GM18499 (cell line): Measurements from ENCODE around the gene NINJ2.

Experiments
- ATAC-seq: cut with Tn5 transposase; IDR thresholded peaks from one replicate; pipeline ENCODE4 v1.9.1; 2021; ENCODE audit warnings: moderate number of reproducible peaks; ENCODE audit not compliant: insufficient read depth, unreplicated experiment

NINJ2 gene

DNA sequence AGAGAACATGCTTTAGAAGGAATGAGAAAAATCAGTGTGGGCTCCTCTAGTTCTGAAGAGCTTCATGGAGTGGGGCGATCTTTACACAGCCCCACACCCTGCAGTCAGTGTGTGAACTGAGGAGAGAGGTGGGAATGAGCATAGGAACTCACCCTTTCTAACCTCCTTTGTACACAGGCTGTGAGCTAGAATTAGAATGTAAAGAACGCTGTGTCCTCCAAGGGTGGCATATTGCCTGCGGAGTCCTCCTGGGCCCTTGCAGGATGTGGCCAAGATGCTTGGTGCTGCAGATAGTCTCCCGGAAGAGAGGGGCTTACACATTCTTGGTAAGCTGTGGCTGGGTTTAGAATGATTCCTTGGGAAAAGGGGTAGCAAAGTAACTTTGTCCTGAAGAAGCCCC is 43.9 kb downstream of the NINJ2 start:
- no peak for ATAC-seq

DNA sequence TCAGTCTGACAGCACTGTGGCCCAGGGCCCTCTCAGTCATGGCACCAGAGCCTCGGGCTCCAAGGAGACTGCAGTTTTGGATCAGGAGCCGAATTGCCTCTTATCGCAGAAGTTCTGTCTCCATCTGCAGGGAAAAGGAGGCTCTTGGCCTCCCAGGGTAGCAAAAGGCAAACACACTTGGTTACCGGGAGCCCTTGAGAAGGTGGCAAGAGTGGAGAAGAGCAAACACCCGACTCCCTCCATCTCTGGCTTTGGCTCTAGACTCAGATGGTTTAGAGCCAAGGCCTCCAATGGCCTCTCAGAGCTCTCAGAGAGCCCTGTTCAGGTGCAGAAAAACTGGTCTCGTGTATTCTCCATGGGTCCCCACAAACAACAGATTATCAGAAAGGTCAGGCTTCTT is 44.6 kb downstream of the NINJ2 start:
- no peak for ATAC-seq

DNA sequence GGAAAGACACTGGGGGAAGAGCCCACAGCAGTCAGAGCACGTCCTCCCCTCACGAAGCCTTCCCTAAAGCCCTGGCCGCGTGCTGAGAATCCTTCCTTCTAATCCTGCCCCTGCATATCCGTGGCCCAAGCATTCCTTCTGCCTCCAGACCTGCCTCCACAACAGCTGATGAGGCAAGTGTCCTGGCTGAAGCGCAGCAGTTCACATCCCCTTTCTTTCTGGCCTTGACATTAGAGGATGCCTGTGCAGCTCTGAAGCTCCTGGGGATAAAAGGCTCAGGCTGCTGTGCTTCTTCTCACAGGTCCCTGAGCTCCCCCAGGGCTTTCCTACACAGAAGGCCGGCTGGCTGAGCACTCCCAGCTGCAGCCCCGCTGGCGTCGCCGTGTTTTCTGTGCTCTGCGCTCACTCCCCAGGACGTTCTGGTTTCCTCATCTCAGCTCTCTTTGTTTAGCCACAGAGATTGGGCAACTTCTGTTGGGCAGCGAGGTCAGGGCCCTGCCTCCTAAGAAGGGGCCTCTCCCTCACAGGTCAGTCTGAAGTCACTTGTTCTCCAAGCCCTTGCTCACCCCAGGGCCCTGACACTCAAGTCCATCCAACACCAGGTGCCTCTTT is 45.8 kb downstream of the NINJ2 start:
- ATAC-seq: no peak

GRCh38 chr12:615620-616019 is 47.6 kb downstream of the NINJ2 start:
- ATAC-seq: no peak

DNA sequence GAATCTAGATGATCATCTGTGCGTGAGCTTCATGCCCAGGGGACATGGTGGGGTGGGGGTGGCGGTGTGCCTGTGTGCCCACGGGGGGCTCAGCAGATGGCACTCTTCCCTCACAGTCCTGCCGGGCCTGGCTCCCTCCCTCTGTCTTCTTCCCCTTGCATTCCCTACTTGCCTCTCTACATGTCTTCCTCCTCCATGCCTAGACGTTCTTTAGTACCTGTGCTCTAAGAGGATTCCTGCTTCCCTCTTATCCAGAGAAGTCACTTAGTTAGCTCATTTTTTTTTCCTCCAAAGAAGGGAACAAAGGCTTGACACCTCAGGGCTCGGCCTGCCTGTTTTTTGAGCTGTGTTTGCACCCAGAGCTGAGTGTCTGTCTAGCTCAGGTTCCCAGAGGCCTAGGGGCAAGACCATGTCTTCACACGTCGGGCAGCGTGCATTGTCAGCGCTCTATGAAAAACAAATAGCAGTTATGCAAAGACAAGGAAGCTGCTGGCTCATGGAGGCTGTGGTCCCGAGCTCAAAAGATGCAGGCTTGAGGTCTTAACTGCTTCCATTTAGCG is 48.8 kb downstream of the NINJ2 start:
- no peak for ATAC-seq

GRCh38 chr12:613996-614395 is 49.2 kb downstream of the NINJ2 start:
- ATAC-seq: no peak

DNA sequence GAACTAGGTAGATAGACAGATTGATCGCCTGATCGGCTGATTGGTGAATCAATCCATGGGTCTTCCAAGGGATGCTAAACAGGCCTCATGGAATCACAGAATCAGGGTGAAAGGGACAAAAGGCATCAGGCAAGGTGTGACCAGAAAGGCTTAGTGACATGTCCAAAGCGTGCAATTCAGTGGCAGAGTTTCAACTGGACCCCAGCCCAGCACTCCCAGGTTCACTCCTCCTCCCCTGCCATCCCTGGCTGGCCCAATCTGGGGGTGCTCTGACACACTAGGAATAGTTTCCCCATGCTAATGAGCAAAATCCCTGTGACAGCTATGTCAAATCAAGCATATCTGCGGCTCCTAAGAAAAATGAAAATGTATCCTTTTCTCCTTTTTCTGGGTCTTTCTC is 50.4 kb downstream of the NINJ2 start:
- ATAC-seq: no peak

DNA sequence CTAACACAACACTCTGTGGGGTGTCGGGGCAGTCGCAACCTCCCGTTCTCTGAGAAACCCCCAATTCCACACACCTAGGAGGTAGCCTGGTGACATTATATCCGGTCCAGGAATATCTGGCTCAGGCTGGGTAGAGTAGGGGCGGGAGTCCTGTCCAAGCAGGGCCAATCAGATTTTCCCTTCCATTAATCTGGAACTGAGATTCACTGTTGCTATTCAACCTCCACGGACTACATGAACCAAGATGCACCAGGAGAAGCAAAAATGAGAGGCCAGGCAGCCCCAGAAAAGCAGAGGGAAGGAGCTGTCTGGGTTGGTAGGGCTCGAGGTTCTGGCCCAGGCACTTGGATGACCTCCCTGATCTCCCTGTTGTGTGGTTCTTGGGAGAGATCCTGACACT is 51.0 kb downstream of the NINJ2 start:
- ATAC-seq: no peak

GRCh38 chr12:611721-612120 is 51.5 kb downstream of the NINJ2 start:
- no peak for ATAC-seq

DNA sequence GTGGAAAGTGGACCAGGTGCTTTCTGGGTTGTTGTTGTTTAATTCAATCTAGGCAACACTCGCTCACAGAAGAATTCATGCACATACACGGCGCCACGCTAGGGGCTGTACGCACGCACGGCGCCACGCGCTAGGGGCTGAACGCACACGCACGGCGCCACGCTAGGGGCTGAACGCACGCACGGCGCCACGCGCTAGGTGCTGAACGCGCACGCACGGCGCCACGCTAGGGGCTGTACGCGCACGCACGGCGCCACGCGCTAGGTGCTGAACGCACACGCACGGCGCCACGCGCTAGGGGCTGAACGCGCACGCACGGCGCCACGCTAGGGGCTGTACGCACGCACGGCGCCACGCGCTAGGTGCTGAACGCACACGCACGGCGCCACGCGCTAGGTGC is 54.3 kb downstream of the NINJ2 start:
- ATAC-seq: no peak

- no peak for ATAC-seq
These were observed 54.8 kb downstream of the NINJ2 start for GRCh38 chr12:608413-608812.

DNA sequence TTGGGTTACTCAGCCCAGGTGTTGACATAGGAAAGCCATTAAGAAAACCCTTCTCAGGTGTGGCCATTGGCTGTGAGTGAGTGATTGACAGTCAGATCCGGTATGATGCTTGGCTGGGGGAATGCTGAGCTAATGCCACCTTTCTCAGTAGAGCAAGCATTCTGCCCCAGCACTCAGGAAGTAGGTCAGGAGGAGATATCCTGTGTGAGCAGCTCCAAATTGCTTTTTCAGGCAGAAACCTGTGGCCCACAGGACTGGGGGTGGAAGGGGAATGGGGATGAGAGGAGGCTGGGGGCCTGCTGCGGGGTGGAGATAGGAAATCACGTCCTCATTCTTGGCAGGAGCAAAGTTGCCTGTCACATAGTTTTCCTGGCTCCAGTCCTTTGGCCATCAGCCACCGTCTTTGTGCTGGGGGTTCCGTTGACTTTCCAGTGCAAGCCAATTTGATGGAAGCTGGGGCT is 55.7 kb downstream of the NINJ2 start:
- no peak for ATAC-seq

DNA sequence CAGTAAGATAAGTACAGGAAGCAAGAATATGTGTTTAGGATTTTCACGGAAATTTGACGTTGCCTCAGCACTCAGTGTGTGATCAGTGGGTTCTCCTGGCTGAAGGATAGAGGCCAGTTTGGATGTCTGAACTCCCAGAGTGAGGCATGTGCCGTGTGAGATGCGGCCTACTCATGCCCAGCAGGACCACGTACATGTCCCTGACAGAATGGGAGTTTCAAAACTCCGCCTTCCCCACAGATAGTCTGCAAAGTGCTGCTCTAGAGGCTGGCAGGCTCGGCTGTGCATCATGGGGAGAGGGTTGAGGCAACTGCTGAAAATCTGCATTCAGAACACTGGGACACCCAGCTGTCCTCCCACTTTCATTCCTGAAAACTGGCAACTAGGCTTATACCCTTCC is 58.3 kb downstream of the NINJ2 start:
- no peak for ATAC-seq

DNA sequence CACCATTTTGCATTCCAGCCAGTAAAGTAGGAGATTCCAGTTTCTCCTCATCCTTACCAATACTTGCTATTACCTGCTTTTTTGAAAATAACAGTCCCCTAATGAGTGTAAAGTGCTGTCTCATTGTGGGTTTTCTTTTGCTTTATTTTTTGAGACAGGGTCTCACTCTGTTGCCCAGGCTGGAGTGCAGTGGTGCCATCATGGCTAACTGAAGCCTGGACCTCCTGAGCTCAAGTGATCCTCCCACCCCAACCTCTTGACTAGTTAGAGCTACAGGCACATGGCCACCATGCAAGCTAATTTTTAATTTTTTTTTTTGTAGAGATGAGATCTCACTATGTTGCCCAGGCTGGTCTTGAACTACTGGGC is 60.6 kb downstream of the NINJ2 start:
- no peak for ATAC-seq

- no peak for ATAC-seq
These were observed 61.1 kb downstream of the NINJ2 start for GRCh38 chr12:601976-602699.

- no peak for ATAC-seq
These were observed 63.5 kb downstream of the NINJ2 start for GRCh38 chr12:599756-600155.

DNA sequence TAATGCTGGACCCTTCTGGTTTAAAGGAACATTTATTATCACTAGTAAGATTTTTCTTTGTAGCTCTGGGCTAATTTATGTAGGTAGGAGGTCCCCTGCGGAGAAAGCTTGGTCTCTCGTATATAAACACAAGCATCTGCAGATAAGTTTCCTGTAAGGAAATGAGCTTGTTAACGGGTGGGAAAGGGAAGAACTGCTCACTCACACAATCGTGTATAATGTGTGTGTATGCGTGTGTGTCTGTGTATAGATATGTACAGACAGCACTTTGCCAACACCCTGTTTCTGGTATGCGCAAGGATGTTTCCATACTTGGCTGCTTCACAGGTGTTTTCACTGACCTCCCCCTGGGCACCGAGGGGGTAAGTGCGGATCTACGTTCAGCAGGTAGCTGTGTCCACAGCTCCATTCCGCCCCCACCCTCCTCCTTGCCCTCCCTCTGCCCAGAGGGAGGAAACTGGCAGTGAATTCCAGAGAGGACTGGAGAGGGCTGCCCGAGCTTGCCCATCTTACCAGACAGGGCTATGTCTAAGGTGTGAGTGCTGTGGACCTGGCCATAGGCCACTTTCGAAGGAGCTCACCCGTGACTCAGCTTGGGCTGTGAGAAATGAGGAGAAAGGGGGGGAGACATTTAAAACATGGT is 65.2 kb downstream of the NINJ2 start:
- ATAC-seq: no peak

- no peak for ATAC-seq
These were observed 69.6 kb downstream of the NINJ2 start for GRCh38 chr12:593396-594270.

DNA sequence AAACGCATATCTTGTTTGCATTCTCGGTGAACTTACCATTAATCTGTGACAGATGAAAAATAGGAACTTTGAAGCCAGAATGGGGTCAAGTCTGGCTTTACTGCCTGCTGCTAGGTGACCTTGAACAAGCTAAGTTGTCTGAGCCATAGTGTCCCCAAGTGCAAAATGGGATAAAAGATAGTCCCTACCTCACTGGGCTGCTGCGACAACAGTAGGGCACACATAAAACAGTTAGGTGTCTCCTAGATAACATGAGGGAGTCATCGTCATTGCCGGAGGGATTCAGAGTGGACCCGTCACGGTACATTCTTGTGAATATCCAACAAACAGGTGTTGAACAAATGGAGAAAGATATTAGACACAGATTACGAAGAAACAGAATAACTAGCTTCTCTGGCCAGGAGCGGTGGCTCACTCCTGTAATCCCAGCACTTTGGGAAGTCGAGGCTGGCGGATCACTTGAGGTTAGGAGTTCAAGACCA is 71.2 kb downstream of the NINJ2 start:
- no peak for ATAC-seq
